ENCODE data around the gene CELSR2. TPM values are rescaled to one million over a fixed set of nuclear protein-coding genes. Genes with fewer than 3 reads are reported as not detected.
A peak's percentile ranks its signal among the peaks of the same experiment; 100 is the strongest.

The CELSR2 gene
- total and polyA plus RNA-seq, 4 donors, result 1.4 to 7.9 (median 5.1) TPM

- H3K36me3 ChIP-seq (ENCODE audit: control insufficient read depth in 4 of 4, insufficient read depth in 4 of 4, low read length in 4 of 4), result peaks cover 9 to 45% (median 29%) of the 10 kb centered on the region in 4 donors
- H3K27me3 ChIP-seq (ENCODE audit: control insufficient read depth in 3 of 3, insufficient read depth in 3 of 3, low read length in 2 of 3), result no peaks in the 10 kb centered on the region
- no peak for ATAC-seq (ENCODE audit: insufficient read depth, low FRiP score)
- no peak overlapping the region for H3K9ac ChIP-seq (ENCODE audit: insufficient read depth in 1 of 2, low read length in 2 of 2)
- no peak for TF ChIP-seq CTCF (IDR thresholded peaks at IDR 0.05; ENCODE audit: control extremely low read depth, extremely low read depth)
- no peaks in the 10 kb centered on the region for H3K9me3 ChIP-seq (ENCODE audit: control insufficient read depth in 4 of 4, insufficient read depth in 3 of 4, low read length in 3 of 4)
- H3K4me3 ChIP-seq, result no peak overlapping the region
- 94 to 98% methylated on average over 1 of the region's 1 CpG for WGBS, 2 donors
- H3K4me1 ChIP-seq (ENCODE audit: control insufficient read depth in 5 of 5, insufficient read depth in 5 of 5, low read length in 5 of 5), result peaks cover 0 to 8% (median 4%) of the 10 kb centered on the region in 5 donors
- peak in 2 of 3 donors; percentile 14 to 41 for DNase-seq
- no peak overlapping the region for H3K27ac ChIP-seq (ENCODE audit: low read depth in 1 of 2, low read length in 1 of 2)
Measured at GRCh38 chr1:109316506-109316905, 67.2 kb downstream of the CELSR2 start.

- ATAC-seq (ENCODE audit: insufficient read depth, low FRiP score), result no peak
- H3K4me3 ChIP-seq, result no peak overlapping the region
- no peak overlapping the region for H3K27ac ChIP-seq (ENCODE audit: low read depth in 1 of 2, low read length in 1 of 2)
- no peak overlapping the region for H3K9ac ChIP-seq (ENCODE audit: insufficient read depth in 1 of 2, low read length in 2 of 2)
- peaks cover 0 to 4% (median 0%) of the 10 kb centered on the region in 5 donors for H3K4me1 ChIP-seq (ENCODE audit: control insufficient read depth in 5 of 5, insufficient read depth in 5 of 5, low read length in 5 of 5)
- no peaks in the 10 kb centered on the region for H3K9me3 ChIP-seq (ENCODE audit: control insufficient read depth in 4 of 4, insufficient read depth in 3 of 4, low read length in 3 of 4)
- H3K27me3 ChIP-seq (ENCODE audit: control insufficient read depth in 3 of 3, insufficient read depth in 3 of 3, low read length in 2 of 3), result no peaks in the 10 kb centered on the region
- 85 to 88% methylated on average over 3 of the region's 3 CpGs for WGBS, 2 donors
- peaks cover 20 to 53% (median 32%) of the 10 kb centered on the region in 4 donors for H3K36me3 ChIP-seq (ENCODE audit: control insufficient read depth in 4 of 4, insufficient read depth in 4 of 4, low read length in 4 of 4)
- no peak for DNase-seq
- TF ChIP-seq CTCF (IDR thresholded peaks at IDR 0.05; ENCODE audit: control extremely low read depth, extremely low read depth), result no peak
Measured at GRCh38 chr1:109319114-109319513, 69.8 kb downstream of the CELSR2 start.

- no peaks in the 10 kb centered on the region for H3K4me1 ChIP-seq (ENCODE audit: control insufficient read depth in 5 of 5, insufficient read depth in 5 of 5, low read length in 5 of 5)
- H3K36me3 ChIP-seq (ENCODE audit: control insufficient read depth in 4 of 4, insufficient read depth in 4 of 4, low read length in 4 of 4), result peaks cover 21 to 57% (median 31%) of the 10 kb centered on the region in 4 donors
- ATAC-seq (ENCODE audit: insufficient read depth, low FRiP score) (no peak), DNase-seq (no peak)
- peaks cover 0 to 1% (median 0%) of the 10 kb centered on the region in 4 donors for H3K9me3 ChIP-seq (ENCODE audit: control insufficient read depth in 4 of 4, insufficient read depth in 3 of 4, low read length in 3 of 4)
- H3K27me3 ChIP-seq (ENCODE audit: control insufficient read depth in 3 of 3, insufficient read depth in 3 of 3, low read length in 2 of 3), result no peaks in the 10 kb centered on the region
- 95 to 96% methylated on average over 6 of the region's 6 CpGs for WGBS, 2 donors
- H3K4me3 ChIP-seq, result no peak overlapping the region
- H3K9ac ChIP-seq (ENCODE audit: insufficient read depth in 1 of 2, low read length in 2 of 2), result no peak overlapping the region
- H3K27ac ChIP-seq (ENCODE audit: low read depth in 1 of 2, low read length in 1 of 2), result no peak overlapping the region
- TF ChIP-seq CTCF (IDR thresholded peaks at IDR 0.05; ENCODE audit: control extremely low read depth, extremely low read depth), result no peak
Measured at GRCh38 chr1:109322974-109323373, 73.6 kb downstream of the CELSR2 start.

Other genes starting within 250 kb of the CELSR2 start
- 10 to 100 TPM; 16.3 to 17.7 TPM for gene WDR47, start 207.4 kb upstream of the CELSR2 start, total RNA-seq
- gene WDR47, start 207.4 kb upstream of the CELSR2 start, polyA plus RNA-seq, result 1 to 10 TPM; 3.1 to 6.0 TPM
- gene TAF13, start 173.5 kb upstream of the CELSR2 start, total RNA-seq, result 10 to 100 TPM; 22.2 to 35.8 TPM
- 10 to 100 TPM; 32.9 to 39.4 TPM for gene TAF13, start 173.5 kb upstream of the CELSR2 start, polyA plus RNA-seq
- 10 to 100 TPM; 35.4 to 44.6 TPM for gene TMEM167B, start 158.8 kb upstream of the CELSR2 start, total RNA-seq
- gene TMEM167B, start 158.8 kb upstream of the CELSR2 start, polyA plus RNA-seq, result 10 to 100 TPM; 22.5 to 35.8 TPM
- 10 to 100 TPM in 1 of 2 donors, 1 to 10 TPM in 1; 8.9 to 25.0 TPM for gene ELAPOR1, start 135.4 kb upstream of the CELSR2 start, total RNA-seq
- 1 to 10 TPM; 3.3 to 7.0 TPM for gene ELAPOR1, start 135.4 kb upstream of the CELSR2 start, polyA plus RNA-seq
- gene SARS1, start 35.6 kb upstream of the CELSR2 start, total RNA-seq, result 100 to 1,000 TPM; 154 to 212 TPM
- 100 to 1,000 TPM; 118 to 139 TPM for gene SARS1, start 35.6 kb upstream of the CELSR2 start, polyA plus RNA-seq
- gene PSRC1, start 33.6 kb downstream of the CELSR2 start, total RNA-seq, result 1 to 10 TPM; 4.7 to 4.9 TPM
- 1 to 10 TPM; 2.7 to 4.9 TPM for gene PSRC1, start 33.6 kb downstream of the CELSR2 start, polyA plus RNA-seq
- gene MYBPHL, start 57.5 kb downstream of the CELSR2 start, total RNA-seq, result 1 to 10 TPM; 1.1 to 1.7 TPM
- 1 to 10 TPM in 1 of 2 donors, under 1 TPM in 1; 0.34 to 3.3 TPM for gene MYBPHL, start 57.5 kb downstream of the CELSR2 start, polyA plus RNA-seq
- 100 to 1,000 TPM in 1 of 2 donors, 10 to 100 TPM in 1; 61.7 to 135 TPM for gene SORT1, start 148.4 kb downstream of the CELSR2 start, total RNA-seq
- gene SORT1, start 148.4 kb downstream of the CELSR2 start, polyA plus RNA-seq, result 10 to 100 TPM; 39.0 to 53.1 TPM
- 10 to 100 TPM; 33.8 to 93.0 TPM for gene PSMA5, start 176.9 kb downstream of the CELSR2 start, total RNA-seq
- gene PSMA5, start 176.9 kb downstream of the CELSR2 start, polyA plus RNA-seq, result 10 to 100 TPM; 57.1 to 86.6 TPM
- 1 to 10 TPM in 1 of 2 donors, under 1 TPM in 1; 0.31 to 1.4 TPM for gene SYPL2, start 217.0 kb downstream of the CELSR2 start, total RNA-seq
- 1 to 10 TPM in 1 of 2 donors, under 1 TPM in 1; 0.81 to 1.3 TPM for gene SYPL2, start 217.0 kb downstream of the CELSR2 start, polyA plus RNA-seq
- 1 to 10 TPM; 2.6 to 4.5 TPM for gene ATXN7L2, start 234.4 kb downstream of the CELSR2 start, total RNA-seq
- gene ATXN7L2, start 234.4 kb downstream of the CELSR2 start, polyA plus RNA-seq, result 1 to 10 TPM; 4.2 to 6.0 TPM
- 10 to 100 TPM in 1 of 2 donors, 1 to 10 TPM in 1; 3.4 to 13.6 TPM for gene CYB561D1, start 244.6 kb downstream of the CELSR2 start, total RNA-seq
- gene CYB561D1, start 244.6 kb downstream of the CELSR2 start, polyA plus RNA-seq, result 1 to 10 TPM; 4.2 to 8.2 TPM